ENCODE data around the gene VAC14.
"Not testable (repeated sequence)": the region's sequence is repeated elsewhere in the genome, so short reads cannot be mapped to it uniquely, and the experiment has no call there.

Gene VAC14

DNA sequence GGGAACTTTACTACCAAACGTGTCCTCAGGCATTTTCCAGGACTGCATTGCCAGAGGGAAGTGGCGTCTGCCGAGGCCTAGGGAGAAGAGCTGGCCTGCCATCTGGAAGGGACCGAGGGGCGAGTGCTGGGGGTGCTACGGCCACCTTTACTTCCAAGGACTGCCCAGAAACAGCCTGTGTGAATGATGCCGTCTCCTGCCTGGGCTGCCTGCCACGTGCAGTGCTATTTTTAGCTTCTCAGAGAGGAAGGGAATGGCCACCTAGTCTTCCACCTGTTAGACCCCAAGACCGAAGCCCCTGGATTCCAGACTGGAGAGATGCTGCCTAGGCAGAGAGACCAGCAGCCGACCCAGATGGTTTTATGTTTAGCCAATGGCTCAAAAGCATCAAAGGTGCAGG, 57.2 kb downstream of the VAC14 start:
- no peak for DNase-seq (ENCODE audit: low read depth)

GRCh38 chr16:70742967-70743366, 58.0 kb downstream of the VAC14 start:
- DNase-seq (ENCODE audit: low read depth), result not testable (repeated sequence)

DNA sequence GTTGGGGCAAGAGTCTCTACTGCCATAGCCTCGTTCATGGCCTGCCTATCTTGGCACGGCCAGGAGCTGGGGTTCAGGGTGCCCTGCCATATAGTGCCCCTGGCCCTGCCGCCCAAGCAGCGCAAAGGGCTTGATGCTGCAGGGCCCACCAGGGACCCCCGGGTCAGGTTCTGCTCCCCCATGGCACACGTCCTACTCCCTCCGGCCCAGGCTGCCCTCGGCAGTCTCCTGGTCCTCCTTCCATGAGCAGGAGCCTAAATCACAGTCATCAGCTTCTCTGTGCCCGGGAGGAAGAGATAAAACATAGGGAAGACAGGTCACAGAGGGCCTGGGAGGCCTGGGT, 59.2 kb downstream of the VAC14 start:
- DNase-seq (ENCODE audit: low read depth), result no peak

DNA sequence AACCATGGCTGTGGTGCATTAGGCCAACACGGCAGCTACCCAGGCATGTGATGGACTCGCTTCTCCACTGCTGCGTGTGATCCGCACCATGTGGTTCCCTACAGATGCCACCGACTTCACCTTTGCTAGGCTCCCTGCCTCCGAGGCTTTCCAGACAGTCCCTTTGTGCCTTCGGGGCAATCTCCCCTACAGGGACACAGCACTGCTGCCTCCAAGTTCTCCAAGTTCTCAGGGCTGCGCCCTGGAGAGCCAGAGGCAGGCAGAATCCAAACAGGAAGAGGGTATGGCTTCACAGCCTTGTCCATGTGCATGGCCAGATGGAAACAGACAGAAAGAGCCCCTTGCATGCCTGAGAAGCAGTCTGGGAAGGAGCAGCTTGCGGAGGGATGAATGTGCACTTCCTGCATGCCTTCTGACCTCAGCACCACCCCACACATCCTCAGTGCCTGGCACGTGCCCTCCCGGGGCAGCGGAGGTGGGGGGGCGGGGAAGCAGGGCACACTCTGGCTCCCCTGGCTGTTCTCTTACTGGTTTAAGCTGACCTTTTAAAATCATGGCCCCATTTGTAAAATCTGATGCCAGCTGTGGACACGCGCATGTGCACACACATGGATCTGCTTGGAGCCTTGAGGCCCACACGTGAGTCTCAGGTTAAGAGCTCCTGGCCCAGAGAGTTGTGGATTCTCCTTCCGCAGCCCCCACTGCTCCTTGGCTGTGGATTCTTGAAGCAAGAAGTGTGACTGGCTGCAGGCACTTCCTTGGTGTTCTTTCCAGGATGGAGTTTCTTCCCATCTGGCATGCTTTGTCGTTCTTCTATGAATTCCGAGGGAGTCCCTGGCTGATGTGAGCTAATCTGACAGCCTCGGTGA, 59.8 kb downstream of the VAC14 start:
- DNase-seq (ENCODE audit: low read depth), result no peak

DNA sequence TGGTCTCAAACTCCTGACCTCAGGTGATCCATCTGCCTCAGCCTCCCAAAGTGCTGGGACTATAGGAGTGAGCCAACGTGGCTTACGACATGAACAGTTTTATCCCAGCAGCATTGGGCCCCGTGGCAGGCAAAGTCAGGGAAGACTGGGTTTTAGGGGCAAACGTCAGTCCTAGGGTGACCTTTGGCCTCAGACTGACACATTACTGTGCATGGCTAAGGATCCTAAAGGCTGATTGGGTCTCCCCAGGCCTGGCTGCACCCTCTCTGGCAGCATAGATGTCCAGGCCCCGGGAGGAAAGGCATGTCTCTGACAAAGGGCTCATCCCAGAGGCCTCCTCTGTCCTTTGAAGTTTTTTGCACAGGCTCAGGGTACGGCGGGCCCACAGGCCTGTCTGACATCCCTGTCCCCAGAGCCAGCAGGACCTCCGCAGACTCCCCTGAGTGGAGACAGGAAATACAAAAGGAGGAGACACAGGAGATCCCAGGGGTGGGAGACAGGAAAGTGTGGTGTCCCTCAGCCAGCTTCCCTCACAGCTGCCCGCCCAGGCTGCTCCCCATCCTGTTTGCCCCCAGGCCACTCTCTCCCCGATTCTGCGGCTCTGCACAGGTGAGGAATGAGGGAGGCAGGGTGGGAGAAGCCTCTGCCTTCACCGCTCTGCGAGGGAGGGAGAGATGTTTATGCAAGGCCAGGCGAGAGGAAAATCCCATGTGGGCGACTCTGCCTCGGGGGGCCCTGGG, 60.6 kb downstream of the VAC14 start:
- DNase-seq (ENCODE audit: low read depth), result no peak

DNA sequence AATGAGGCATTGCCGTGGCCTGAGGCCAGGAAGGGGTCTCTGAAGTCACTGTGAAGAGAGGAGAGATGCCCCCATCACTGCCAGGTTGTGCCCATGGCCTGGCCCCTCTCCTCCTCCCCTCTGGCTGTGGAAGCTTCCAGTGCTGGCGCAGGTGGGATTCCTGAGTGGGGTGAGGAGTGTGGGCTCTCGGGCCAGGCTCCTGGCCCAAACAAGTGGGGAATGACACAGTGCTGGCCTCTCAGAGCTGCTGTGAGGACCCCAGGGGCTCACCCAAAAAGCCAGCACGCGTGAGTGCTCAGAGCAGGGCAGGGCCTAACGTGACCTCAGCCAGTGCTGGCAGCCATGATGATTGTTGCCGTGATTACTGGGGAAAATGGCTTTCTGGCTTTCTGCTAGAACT, 61.6 kb downstream of the VAC14 start:
- DNase-seq (ENCODE audit: low read depth), result no peak

DNA sequence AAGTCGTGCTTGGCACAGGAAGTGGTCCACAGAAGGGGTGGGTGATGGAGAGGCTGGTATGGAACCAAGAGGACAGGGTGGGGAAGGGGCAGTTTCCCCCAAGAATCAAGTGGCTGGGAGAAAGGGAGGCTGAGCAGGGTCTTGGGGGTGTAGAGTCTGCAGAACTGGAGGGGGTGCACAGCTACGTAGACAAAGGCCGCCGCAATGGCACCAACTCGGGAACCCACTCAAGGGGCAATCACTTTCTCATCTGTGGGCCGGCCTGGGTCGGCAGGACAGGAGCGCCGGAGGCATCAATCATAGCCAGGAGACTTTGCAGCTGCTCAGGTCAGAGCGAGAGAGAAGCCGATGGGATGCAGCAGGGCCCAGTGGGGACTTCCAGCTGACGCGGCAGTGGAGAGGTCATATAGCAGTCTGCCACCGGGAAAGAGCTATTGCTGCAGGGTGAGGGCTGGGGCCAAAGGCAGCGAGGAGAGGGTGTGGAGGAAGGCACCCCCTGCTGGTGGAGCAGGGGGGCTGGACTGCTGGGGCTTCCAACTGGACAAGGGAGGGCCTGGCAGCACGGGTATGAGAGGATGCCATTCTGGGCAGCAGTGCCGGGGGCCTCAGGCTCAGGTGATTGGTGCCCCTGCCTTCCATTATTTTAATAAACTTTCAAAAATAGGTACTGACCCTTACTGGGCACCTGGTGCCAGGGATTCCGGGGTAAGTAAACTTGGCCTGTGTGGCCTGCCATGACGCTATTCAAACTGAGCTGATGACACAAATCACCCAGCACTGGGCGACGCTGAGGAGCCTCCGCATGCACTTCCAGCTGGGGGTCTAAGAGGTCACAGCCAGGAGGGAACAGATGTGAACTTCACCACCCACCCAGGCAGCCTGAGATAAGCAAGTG, 62.6 kb downstream of the VAC14 start:
- DNase-seq (ENCODE audit: low read depth), result peak; percentile 84

GRCh38 chr16:70737377-70738082, 63.4 kb downstream of the VAC14 start:
- peak; percentile 92 for DNase-seq (ENCODE audit: low read depth)

DNA sequence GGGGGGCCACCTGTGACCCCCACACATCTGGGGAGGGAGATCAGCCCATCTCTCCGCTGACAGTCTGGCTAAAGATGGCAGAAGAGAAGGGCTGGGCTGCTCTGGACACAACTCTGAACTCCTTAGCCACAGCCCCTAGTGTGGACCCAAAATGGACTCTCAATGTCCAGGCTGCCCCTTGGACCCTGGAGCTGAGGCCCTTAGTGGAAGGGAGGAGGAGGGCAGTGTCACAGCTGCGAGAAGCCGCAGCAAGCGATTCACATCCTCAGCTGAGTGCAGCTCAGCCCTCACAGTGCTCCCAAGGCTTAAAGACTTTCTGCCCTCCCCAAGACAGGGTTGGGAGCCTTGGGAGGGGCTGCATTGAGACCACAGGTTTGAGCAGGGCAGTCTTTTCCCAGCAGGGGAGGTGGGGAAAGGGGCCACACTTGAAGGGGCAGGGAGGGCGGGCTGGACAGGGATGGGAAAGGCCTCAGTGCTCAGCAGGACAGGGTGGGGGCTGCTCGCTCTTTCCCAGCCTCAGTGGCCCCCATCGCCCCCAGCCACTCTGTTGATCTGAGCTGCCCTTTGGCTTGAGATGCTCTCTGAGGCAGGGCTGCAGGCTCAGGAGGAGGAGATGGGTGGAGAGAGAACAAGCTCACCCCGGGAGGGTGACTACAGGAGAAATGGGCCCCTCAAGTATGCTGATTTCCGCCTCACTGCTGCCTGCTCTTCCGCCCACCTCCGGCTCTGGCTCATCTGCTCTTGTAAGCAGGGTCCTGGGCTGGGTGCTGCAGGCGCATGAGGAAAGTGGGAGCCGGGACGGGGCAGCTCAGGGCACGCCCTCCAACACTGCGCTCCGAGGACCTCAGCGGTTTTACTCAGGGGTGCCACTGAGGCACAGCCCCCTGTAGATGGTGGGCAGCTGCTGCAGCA, 64.2 kb downstream of the VAC14 start:
- no peak for DNase-seq (ENCODE audit: low read depth)

GRCh38 chr16:70735141-70735979, 65.6 kb downstream of the VAC14 start:
- no peak for DNase-seq (ENCODE audit: low read depth)

DNA sequence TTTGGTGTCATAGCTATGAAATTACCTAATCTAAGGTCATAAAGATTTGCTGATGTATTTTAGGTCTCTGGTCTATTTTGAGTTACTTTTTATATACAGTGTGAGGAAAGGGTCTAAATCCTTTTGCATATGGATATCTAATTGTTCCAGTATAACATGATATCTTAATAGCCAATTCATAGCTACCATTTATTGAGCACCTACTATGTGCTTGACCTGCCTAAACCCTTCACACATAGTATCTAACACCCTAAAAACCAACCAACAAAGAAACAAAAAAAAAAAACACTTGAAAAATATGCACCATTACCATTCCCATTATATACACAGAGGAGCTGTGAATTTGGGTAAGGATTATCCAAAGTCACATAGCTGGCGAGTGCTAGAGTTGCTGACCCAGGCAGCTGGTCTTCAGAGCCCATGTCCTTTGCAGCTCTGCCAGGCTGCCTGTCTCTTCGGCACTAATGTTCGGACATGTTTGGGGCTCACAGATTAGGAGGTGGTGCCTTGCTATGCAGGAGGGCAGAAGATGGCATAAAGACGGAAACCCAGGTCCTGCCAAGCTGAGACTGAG, 66.3 kb downstream of the VAC14 start:
- no peak for DNase-seq (ENCODE audit: low read depth)

GRCh38 chr16:70730944-70731343, 70.0 kb downstream of the VAC14 start:
- DNase-seq (ENCODE audit: low read depth), result no peak

- DNase-seq (ENCODE audit: low read depth), result no peak
These were observed 70.9 kb downstream of the VAC14 start for GRCh38 chr16:70730031-70730430.

- no peak for DNase-seq (ENCODE audit: low read depth)
These were observed 71.7 kb downstream of the VAC14 start for GRCh38 chr16:70729292-70729691.

DNA sequence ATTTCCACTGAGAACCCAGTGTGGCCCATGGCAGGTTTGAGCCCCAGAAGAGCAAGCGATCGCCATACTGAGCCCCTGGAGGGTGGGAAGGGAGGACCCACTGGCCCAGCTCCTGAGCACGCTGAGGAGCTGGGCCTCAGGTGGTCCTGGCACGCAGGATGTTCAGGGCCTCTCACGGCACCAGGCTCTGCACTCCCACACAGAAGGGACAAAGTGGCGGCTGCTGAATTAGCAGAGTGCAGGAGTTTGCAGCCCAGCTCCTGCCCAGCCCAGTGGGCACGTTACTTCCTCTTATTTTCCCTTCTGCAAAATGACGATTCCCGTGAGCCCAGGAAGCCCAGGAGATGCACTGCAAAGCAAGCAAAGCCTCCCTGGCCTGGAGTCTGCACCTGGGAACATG, 72.8 kb downstream of the VAC14 start:
- DNase-seq (ENCODE audit: low read depth), result no peak

DNA sequence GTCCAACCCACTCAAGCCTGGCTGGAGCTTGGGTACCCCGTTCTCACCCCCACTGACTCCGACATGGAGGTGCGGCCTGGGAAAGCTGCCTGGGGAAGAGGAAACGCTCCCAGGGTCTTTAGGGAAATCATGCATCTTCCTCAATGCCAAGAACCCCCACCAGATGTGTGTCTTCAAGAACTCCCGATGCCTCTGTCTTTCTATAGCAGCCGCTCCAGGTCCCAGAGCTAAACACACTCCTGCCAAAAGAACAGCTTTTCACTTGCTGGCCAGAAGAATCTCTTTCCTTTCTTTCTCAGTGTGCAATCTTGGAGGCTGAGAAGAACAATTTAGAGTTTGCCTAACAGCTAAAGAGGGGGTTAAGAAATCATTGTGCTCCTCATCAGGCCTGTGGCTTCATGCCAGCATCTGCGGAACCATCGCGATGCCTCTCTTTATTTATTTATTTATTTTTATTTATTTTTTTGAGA, 74.0 kb downstream of the VAC14 start:
- DNase-seq (ENCODE audit: low read depth), result no peak

GRCh38 chr16:70725912-70726828, 74.8 kb downstream of the VAC14 start:
- DNase-seq (ENCODE audit: low read depth), result no peak
